GM12872 (cell line): ENCODE data around the gene RAB14.

ENCODE experiments used
- TF ChIP-seq, protein P1 (sequence below): IDR thresholded peaks from 3 replicates; pipeline ENCODE4 v1.5.1; 2011; ENCODE audit warnings: low read depth, mild to moderate bottlenecking, low read length, moderate library complexity; ENCODE audit not compliant: insufficient read depth

Gene RAB14

DNA sequence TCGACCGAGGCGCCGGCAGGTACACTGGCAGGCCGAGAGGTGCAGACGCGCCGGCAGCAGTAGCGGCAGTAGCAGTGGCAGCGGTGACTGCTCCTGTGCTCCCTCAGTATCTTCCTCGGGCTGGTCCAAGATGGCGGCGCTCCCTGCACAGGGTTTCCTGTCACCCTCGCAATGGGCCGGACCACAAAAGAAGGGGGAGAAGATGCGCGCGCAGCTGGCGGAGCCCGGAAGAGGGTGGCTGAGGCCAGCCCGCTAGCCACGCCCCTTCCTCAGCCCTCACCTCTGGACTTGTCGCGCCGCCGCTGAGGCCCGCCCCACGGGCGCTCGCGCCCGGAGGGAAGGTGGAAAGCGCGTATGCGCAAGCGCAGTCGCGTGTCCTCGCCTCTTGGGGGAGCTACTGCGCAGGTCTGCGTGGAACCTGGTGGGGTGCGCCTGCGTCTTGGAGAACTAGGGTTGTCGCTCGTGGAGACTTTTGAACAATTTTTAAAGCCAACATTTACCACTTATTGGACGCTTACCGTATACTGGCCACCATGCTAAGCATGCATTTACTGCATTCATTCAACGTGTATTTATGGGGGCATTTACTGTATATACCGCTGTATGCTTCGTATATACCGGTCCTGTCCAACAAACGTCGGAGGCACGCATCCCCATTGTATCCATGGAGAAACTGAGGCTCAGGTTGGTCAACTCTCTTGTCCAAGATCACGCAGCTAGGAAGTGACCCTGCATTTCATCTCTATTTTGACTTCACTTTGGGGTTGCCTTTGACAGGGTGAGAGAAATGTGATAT, at the start of gene RAB14:
Gene RAB14 (minus strand): TSS at position 132 of the 796 bp plus-strand sequence. CDS start 8,457 bp downstream, outside the sequence.
- TF ChIP-seq, protein P1, sequence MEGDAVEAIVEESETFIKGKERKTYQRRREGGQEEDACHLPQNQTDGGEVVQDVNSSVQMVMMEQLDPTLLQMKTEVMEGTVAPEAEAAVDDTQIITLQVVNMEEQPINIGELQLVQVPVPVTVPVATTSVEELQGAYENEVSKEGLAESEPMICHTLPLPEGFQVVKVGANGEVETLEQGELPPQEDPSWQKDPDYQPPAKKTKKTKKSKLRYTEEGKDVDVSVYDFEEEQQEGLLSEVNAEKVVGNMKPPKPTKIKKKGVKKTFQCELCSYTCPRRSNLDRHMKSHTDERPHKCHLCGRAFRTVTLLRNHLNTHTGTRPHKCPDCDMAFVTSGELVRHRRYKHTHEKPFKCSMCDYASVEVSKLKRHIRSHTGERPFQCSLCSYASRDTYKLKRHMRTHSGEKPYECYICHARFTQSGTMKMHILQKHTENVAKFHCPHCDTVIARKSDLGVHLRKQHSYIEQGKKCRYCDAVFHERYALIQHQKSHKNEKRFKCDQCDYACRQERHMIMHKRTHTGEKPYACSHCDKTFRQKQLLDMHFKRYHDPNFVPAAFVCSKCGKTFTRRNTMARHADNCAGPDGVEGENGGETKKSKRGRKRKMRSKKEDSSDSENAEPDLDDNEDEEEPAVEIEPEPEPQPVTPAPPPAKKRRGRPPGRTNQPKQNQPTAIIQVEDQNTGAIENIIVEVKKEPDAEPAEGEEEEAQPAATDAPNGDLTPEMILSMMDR = peak; percentile 71

DNA sequence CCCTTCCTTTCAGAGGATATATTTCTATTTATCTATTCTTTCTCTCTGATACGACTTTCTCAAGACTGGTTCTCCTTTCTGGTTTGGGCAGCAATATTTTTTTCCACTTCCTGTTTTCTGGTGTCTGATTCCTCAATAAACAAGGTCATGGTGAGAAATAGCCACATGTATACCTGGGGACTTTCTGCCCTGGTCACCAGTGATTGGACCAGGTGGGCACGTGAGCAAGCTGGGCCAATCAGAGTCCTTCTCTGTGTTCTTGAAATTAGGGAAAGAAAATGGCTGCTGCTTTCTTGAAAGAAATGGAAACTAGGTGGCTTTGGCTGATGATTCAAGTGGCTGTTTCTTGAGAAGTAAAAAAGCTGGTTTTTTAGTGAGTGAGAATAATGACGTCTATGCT, 47.9 kb upstream of the RAB14 start:
- TF ChIP-seq, protein P1 = no peak

DNA sequence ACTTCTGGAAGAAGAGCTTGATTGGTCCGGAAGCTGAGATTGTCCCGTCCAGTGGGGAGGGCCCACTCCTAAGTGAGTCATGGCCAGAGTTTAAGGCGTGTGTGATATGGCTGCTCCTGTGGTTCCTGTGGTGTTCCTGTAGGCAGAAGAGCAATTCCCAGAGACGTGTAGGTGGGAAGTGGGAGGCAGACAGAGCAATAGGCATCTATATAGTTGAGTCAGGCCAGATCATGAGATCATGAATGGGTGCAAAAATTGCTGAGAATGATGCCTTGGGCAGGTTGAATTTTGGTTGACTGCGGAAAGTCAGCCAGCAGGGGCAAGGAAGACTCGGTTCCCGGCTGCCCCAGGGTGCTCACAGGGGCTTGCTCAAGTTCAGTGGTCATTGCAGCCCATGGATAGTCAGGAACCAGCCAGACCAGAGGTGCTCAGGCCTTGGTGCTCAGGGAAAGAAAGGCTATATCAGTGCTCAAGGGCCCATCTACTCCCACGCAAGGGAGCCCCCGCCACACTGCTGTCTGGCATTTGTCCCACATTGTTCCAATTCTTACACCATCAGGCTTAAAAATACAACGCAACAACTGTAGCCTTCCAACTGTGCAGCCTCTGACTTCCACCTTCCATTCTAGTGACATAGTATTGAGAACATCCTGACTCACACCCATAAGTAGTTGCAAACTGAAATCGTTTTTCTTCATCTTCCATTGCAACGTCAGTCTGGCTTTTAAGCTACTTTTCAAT, 45.3 kb upstream of the RAB14 start:
- TF ChIP-seq, protein P1 = no peak

DNA sequence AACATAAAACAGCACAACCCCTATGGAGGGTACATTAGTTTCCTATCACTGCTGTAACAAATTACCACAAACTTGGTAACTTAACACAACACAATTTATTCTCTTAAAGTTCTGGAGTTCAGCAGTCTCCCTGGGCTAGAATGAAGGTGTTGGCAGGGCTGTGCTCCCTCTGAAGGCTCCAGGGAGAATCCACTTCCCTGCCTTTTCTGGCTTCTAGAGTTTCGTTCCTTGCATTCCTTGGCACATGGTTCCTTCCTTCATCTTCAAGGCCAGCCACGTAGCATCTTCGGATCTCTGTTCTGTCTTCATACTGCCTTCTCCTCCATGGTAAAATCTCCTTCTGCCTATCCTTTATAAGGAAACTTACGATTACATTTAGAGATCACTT, 41.3 kb upstream of the RAB14 start:
- TF ChIP-seq, protein P1 = no peak

DNA sequence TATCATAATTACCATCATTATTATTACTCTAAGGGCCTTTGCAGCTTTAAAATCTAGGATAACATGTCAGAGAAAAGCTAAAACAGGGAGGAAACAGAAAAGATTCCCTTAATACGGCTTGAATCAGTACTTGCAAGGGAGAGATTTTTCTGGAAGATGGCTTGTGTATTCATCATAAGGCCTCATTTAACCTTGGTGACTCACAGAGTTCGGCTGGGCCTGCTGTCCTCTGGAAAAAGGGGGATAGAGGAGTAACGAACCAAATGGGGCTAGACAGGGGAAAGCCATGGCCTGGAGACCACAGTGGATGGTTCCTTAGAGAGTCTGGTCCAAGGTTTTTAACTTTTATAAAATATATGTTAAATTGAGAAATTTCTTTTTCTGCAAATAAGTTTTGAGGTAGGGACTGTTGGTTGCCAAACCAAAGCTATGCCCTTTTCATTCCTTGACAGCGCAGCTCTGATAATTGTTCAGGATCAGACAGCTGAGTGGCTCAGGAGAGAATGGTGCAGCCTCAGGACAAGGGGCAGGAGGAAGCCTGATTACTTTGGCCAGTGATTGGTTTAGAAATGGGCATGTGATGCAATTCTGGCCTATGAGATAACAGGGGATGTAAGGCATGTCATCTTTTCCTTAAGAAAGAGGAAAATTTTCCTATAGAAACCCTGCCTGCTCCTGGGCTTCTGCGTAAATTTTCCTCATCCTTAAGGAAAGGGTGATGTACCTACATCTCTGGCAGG, 40.7 kb upstream of the RAB14 start:
- TF ChIP-seq, protein P1 = no peak

DNA sequence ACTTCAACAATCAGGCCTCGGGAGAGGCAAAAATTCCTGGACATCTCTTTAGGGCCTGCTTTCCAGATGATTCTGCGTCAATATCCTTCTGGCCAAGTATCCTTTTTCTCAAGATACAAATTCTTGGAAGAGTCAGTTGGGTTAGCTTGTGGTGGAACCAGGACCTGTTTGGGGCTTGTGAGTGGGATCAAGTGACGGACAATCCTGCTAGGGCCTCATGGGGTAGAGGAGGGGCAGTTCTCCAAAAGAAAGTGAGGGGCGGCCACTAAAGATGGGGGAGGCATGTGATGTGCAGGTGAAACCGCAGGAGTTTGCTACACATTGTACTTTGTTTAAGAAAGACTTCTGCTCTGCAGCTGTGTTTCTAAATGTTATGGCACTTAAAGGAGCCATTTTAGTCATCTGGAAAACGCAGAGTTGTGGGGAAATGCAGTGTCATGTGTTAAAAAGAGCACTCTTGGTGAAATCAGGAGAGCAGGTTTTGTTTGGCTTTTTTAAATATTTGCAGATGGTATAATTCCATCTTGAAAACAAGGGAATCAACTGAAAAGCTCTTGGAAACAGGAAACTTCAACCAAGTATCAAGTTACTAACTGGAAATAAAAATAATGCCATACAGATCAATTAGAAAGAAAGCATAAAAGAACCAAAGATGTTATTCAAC, 38.9 kb upstream of the RAB14 start:
- TF ChIP-seq, protein P1 = no peak
